Astrocyte (in vitro differentiated cells and primary cell): ENCODE data around the gene CHRNA5. TPM values are rescaled to one million over a fixed set of nuclear protein-coding genes. Genes with fewer than 3 reads are reported as not detected.

Experiments used
- DNase-seq: peaks from one replicate; pipeline ENCODE4 v3.0.0-alpha.2; 2010; ENCODE audit warnings: low read depth
- FAIRE-seq: peaks from 2 replicates; lab custom pipeline; 2011; peaks lifted over from hg19 to GRCh38; lab: Jason Lieb, UNC
- H2AFZ ChIP-seq: 2 replicates; pipeline ENCODE4 v1.6.0; 2012; ENCODE audit warnings: low read depth, low read length, inconsistent platforms
- H3K27ac ChIP-seq: 2 replicates; pipeline ENCODE4 v1.5.1; 2011; ENCODE audit warnings: low read depth, low read length, inconsistent platforms
- H3K27me3 ChIP-seq: 2 replicates; pipeline ENCODE4 v1.6.0; 2011; ENCODE audit warnings: low read length, inconsistent platforms; ENCODE audit not compliant: insufficient read depth
- H3K36me3 ChIP-seq: 2 replicates; pipeline ENCODE4 v1.5.1; 2011; ENCODE audit warnings: low read length, inconsistent platforms; ENCODE audit not compliant: insufficient read depth
- H3K4me1 ChIP-seq: 2 replicates; pipeline ENCODE4 v1.5.1; 2011; ENCODE audit warnings: low read length, inconsistent platforms; ENCODE audit not compliant: insufficient read depth
- H3K4me2 ChIP-seq: 2 replicates; pipeline ENCODE4 v1.6.0; 2012; ENCODE audit warnings: low read length, inconsistent platforms
- H3K4me3 ChIP-seq: 2 replicates; pipeline ENCODE4 v1.5.1; 2011; ENCODE audit warnings: low read depth, mild to moderate bottlenecking, low read length, inconsistent platforms; ENCODE audit not compliant: insufficient read depth
- H3K79me2 ChIP-seq: 2 replicates; pipeline ENCODE4 v1.6.0; 2012; ENCODE audit warnings: mild to moderate bottlenecking, low read length, inconsistent platforms; ENCODE audit not compliant: insufficient read depth
- H3K9ac ChIP-seq: 2 replicates; pipeline ENCODE4 v1.6.0; 2012; ENCODE audit warnings: mild to moderate bottlenecking, low read length, inconsistent platforms
- H3K9me3 ChIP-seq: 2 replicates; pipeline ENCODE4 v1.5.1; 2012; ENCODE audit warnings: low read depth, mild to moderate bottlenecking, low read length, inconsistent platforms; ENCODE audit not compliant: insufficient read depth
- H4K20me1 ChIP-seq: 2 replicates; pipeline ENCODE4 v1.6.0; 2012; ENCODE audit warnings: low read length, inconsistent platforms; ENCODE audit not compliant: insufficient read depth
- H3K27ac Mint-ChIP-seq: one replicate; pipeline ENCODE4 v1.8.0; 2021; ENCODE audit warnings: mild to moderate bottlenecking, mixed read lengths; ENCODE audit not compliant: unreplicated experiment
- H3K27me3 Mint-ChIP-seq: one replicate; pipeline ENCODE4 v1.8.0; 2021; ENCODE audit warnings: low read depth, mixed read lengths; ENCODE audit not compliant: unreplicated experiment
- H3K36me3 Mint-ChIP-seq: one replicate; pipeline ENCODE4 v1.8.0; 2021; ENCODE audit warnings: low read depth, mixed read lengths; ENCODE audit not compliant: unreplicated experiment
- H3K4me1 Mint-ChIP-seq: one replicate; pipeline ENCODE4 v1.8.0; 2021; ENCODE audit warnings: low read depth, mixed read lengths; ENCODE audit not compliant: unreplicated experiment
- H3K4me3 Mint-ChIP-seq: one replicate; pipeline ENCODE4 v1.8.0; 2021; ENCODE audit warnings: mild to moderate bottlenecking, moderate library complexity, mixed read lengths; ENCODE audit not compliant: unreplicated experiment
- H3K9me3 Mint-ChIP-seq: one replicate; pipeline ENCODE4 v1.8.0; 2021; ENCODE audit warnings: mild to moderate bottlenecking, mixed read lengths; ENCODE audit not compliant: unreplicated experiment
- CTCF ChIP-seq: IDR thresholded peaks from 2 replicates; pipeline ENCODE4 v1.5.1; 2011; ENCODE audit warnings: low read depth, mild to moderate bottlenecking, inconsistent platforms, low read length, moderate library complexity; ENCODE audit not compliant: insufficient read depth
- EZH2 ChIP-seq: IDR thresholded peaks from 2 replicates; pipeline ENCODE4 v1.6.1; 2012; ENCODE audit warnings: mild to moderate bottlenecking, low read length, inconsistent platforms; ENCODE audit not compliant: insufficient read depth
- total RNA-seq: library from RNA; stranded (reverse); gene quantifications from 2 replicates; pipeline ENCODE4 v1.2.1, GENCODE V29; 2021

Gene CHRNA5
- total RNA-seq, 1 donor from 2014 or later: 2.5 TPM

- no peaks in the 10 kb centered on the region for H3K79me2 ChIP-seq
- no peak overlapping the region for H3K27ac Mint-ChIP-seq
- H3K4me3 ChIP-seq: no peak overlapping the region
These were observed 76.5 kb downstream of the CHRNA5 start for GRCh38 chr15:78641749-78642275.

GRCh38 chr15:78642331-78642730, 77.0 kb downstream of the CHRNA5 start:
- H3K36me3 Mint-ChIP-seq: no peaks in the 10 kb centered on the region
- H3K4me1 Mint-ChIP-seq: no peaks in the 10 kb centered on the region
- FAIRE-seq: no peak
- DNase-seq: no peak
- no peak overlapping the region for H3K4me3 Mint-ChIP-seq
- TF ChIP-seq CTCF: no peak
- no peaks in the 10 kb centered on the region for H3K9me3 ChIP-seq
- peaks cover 3% of the 10 kb centered on the region for H3K27me3 ChIP-seq
- H3K27ac Mint-ChIP-seq: no peak overlapping the region
- no peak overlapping the region for H3K9ac ChIP-seq
- H3K4me1 ChIP-seq: peaks cover 7% of the 10 kb centered on the region
- no peak overlapping the region for H3K27ac ChIP-seq
- H3K4me2 ChIP-seq: no peak overlapping the region
- peaks cover 32% of the 10 kb centered on the region for H3K27me3 Mint-ChIP-seq
- H3K36me3 ChIP-seq: no peaks in the 10 kb centered on the region
- no peak overlapping the region for H2AFZ ChIP-seq
- H3K79me2 ChIP-seq: no peaks in the 10 kb centered on the region
- no peaks in the 10 kb centered on the region for H3K9me3 Mint-ChIP-seq
- H3K4me3 ChIP-seq: no peak overlapping the region
- no peaks in the 10 kb centered on the region for H4K20me1 ChIP-seq

More at GRCh38 chr15:78641749-78642275, 76.5 kb downstream of the CHRNA5 start:
- Histone ChIP-seq H3K9me3 (no peaks in the 10 kb centered on the region), H3K27ac (no peak overlapping the region), H3K4me2 (no peak overlapping the region), H3K4me1 (peaks cover 7% of the 10 kb centered on the region), H3K27me3 (peaks cover 3% of the 10 kb centered on the region), H3K9ac (no peak overlapping the region), H4K20me1 (no peaks in the 10 kb centered on the region), H3K36me3 (no peaks in the 10 kb centered on the region), H2AFZ (no peak overlapping the region)
- no peaks in the 10 kb centered on the region for H3K4me1 Mint-ChIP-seq
- FAIRE-seq (no peak), DNase-seq (no peak)
- H3K36me3 Mint-ChIP-seq: no peaks in the 10 kb centered on the region
- TF ChIP-seq CTCF: no peak
- TF ChIP-seq EZH2: no peak
- peaks cover 37% of the 10 kb centered on the region for H3K27me3 Mint-ChIP-seq
- no peaks in the 10 kb centered on the region for H3K9me3 Mint-ChIP-seq
- H3K4me3 Mint-ChIP-seq: peak overlapping the region; percentile 62

Other genes with a start within 250 kb of the CHRNA5 start
- gene CRABP1, start 225.2 kb upstream of the CHRNA5 start, total RNA-seq: 0.30 TPM in 1 of 2 replicates, not detected in the other
- gene IREB2, start 127.3 kb upstream of the CHRNA5 start, total RNA-seq: 68.2 and 69.2 TPM in 2 replicates
- gene HYKK, start 57.9 kb upstream of the CHRNA5 start, total RNA-seq: 1.3 and 1.4 TPM in 2 replicates
- gene PSMA4, start 25.1 kb upstream of the CHRNA5 start, total RNA-seq: 204 and 205 TPM in 2 replicates
- gene CHRNA3, start 55.5 kb downstream of the CHRNA5 start, total RNA-seq: not detected in 2 replicates
- gene CHRNB4, start 75.7 kb downstream of the CHRNA5 start, total RNA-seq: not detected in 2 replicates
- 21.4 and 25.5 TPM in 2 replicates for gene ADAMTS7, start 245.9 kb downstream of the CHRNA5 start, total RNA-seq